Measurements from ENCODE around the gene SUSD4.

The SUSD4 gene

GRCh38 chr1:223176437-223176836 lies 187.5 kb downstream of the SUSD4 start:
- no peak for DNase-seq

- DNase-seq = no peak
Observed at GRCh38 chr1:223175633-223176032, 188.3 kb downstream of the SUSD4 start.

GRCh38 chr1:223175032-223175431 lies 188.9 kb downstream of the SUSD4 start:
- DNase-seq = peak; percentile 18
